H9 (cell line): ENCODE data around the gene NRBF2. TPM values are rescaled to one million over a fixed set of nuclear protein-coding genes. Genes with fewer than 3 reads are reported as not detected.

Source experiments
- DNase-seq: peaks from one replicate; pipeline ENCODE4 v3.0.0-alpha.2; 2017
- H2AFZ ChIP-seq: one replicate; pipeline ENCODE4 v1.6.1; 2013; ENCODE audit warnings: mild to moderate bottlenecking, low read length, control low read depth, moderate library complexity
- H2AK5ac ChIP-seq: 2 replicates; pipeline ENCODE4 v1.6.1; 2013; ENCODE audit warnings: low read length, control low read depth, mixed read lengths; ENCODE audit not compliant: insufficient read length
- H2BK120ac ChIP-seq: one replicate; pipeline ENCODE4 v1.6.1; 2013; ENCODE audit warnings: low read depth, mild to moderate bottlenecking, low read length, control low read depth, inconsistent platforms; ENCODE audit not compliant: poor library complexity, severe bottlenecking
- H2BK12ac ChIP-seq: 2 replicates; pipeline ENCODE4 v1.6.1; 2013; ENCODE audit warnings: low read length, control low read depth, mixed read lengths, low read depth; ENCODE audit not compliant: insufficient read length
- H2BK15ac ChIP-seq: 2 replicates; pipeline ENCODE4 v1.6.1; 2013; ENCODE audit warnings: low read depth, low read length, control low read depth
- H2BK20ac ChIP-seq: one replicate; pipeline ENCODE4 v1.6.1; 2013; ENCODE audit warnings: low read depth, mild to moderate bottlenecking, low read length, control low read depth, inconsistent platforms; ENCODE audit not compliant: poor library complexity, severe bottlenecking
- H2BK5ac ChIP-seq: 2 replicates; pipeline ENCODE4 v1.6.1; 2013; ENCODE audit warnings: low read length, control low read depth, mixed read lengths; ENCODE audit not compliant: insufficient read length
- H3K14ac ChIP-seq: 2 replicates; pipeline ENCODE4 v1.6.1; 2013; ENCODE audit warnings: low read length, control low read depth; ENCODE audit not compliant: insufficient read depth
- H3K18ac ChIP-seq: 2 replicates; pipeline ENCODE4 v1.6.1; 2013; ENCODE audit warnings: low read depth, mild to moderate bottlenecking, mixed read lengths, low read length, control low read depth; ENCODE audit not compliant: insufficient read length
- H3K23ac ChIP-seq: 2 replicates; pipeline ENCODE4 v1.6.1; 2013; ENCODE audit warnings: low read length, control low read depth, mixed read lengths, low read depth; ENCODE audit not compliant: insufficient read length
- H3K23me2 ChIP-seq: 2 replicates; pipeline ENCODE4 v1.6.1; 2013; ENCODE audit warnings: low read depth, mild to moderate bottlenecking, mixed read lengths, low read length, control low read depth; ENCODE audit not compliant: insufficient read length, poor library complexity, severe bottlenecking
- H3K27ac ChIP-seq: 2 replicates; pipeline ENCODE4 v1.5.1; 2013; ENCODE audit warnings: low read length, control low read depth, mixed read lengths, low read depth; ENCODE audit not compliant: insufficient read length
- H3K27me3 ChIP-seq: 2 replicates; pipeline ENCODE4 v1.6.1; 2013; ENCODE audit warnings: low read length, control low read depth, inconsistent platforms; ENCODE audit not compliant: insufficient read depth
- H3K4ac ChIP-seq: 2 replicates; pipeline ENCODE4 v1.6.1; 2013; ENCODE audit warnings: low read depth, mild to moderate bottlenecking, control low read depth, inconsistent platforms, low read length, moderate library complexity
- H3K4me1 ChIP-seq: 2 replicates; pipeline ENCODE4 v1.6.1; 2013; ENCODE audit warnings: low read length, control low read depth, inconsistent platforms; ENCODE audit not compliant: insufficient read depth
- H3K4me2 ChIP-seq: 2 replicates; pipeline ENCODE4 v1.6.1; 2013; ENCODE audit warnings: low read length, control low read depth, mixed read lengths; ENCODE audit not compliant: insufficient read length, insufficient read depth
- H3K56ac ChIP-seq: 2 replicates; pipeline ENCODE4 v1.6.1; 2013; ENCODE audit warnings: low read depth, mild to moderate bottlenecking, mixed read lengths, low read length, control low read depth; ENCODE audit not compliant: insufficient read length
- H3K79me1 ChIP-seq: 2 replicates; pipeline ENCODE4 v1.6.1; 2013; ENCODE audit warnings: low read depth, mild to moderate bottlenecking, moderate library complexity, low read length, control low read depth, inconsistent platforms; ENCODE audit not compliant: insufficient read depth, poor library complexity, severe bottlenecking
- H3K79me2 ChIP-seq: 2 replicates; pipeline ENCODE4 v1.6.1; 2013; ENCODE audit warnings: low read length, control low read depth, inconsistent platforms; ENCODE audit not compliant: insufficient read depth
- H3K9ac ChIP-seq: 2 replicates; pipeline ENCODE4 v1.6.1; 2013; ENCODE audit warnings: low read length, control low read depth, mixed read lengths; ENCODE audit not compliant: insufficient read length; ENCODE audit errors: extremely low read depth
- H3K9me3 ChIP-seq: one replicate; pipeline ENCODE4 v1.6.1; 2013; ENCODE audit warnings: low read depth, low read length, inconsistent platforms; ENCODE audit not compliant: control insufficient read depth
- H3T11ph ChIP-seq: one replicate; pipeline ENCODE4 v1.6.1; 2013; ENCODE audit warnings: mild to moderate bottlenecking, low read length, control low read depth, inconsistent platforms
- H4K20me1 ChIP-seq: one replicate; pipeline ENCODE4 v1.6.1; 2013; ENCODE audit not compliant: control insufficient read depth, insufficient read length, insufficient read depth
- H4K5ac ChIP-seq: 2 replicates; pipeline ENCODE4 v1.6.1; 2013; ENCODE audit warnings: low read depth, mild to moderate bottlenecking, mixed read lengths, low read length, control low read depth; ENCODE audit not compliant: insufficient read length
- H4K8ac ChIP-seq: replicated peaks from 2 replicates; pipeline ENCODE4 v1.6.1; 2013; ENCODE audit warnings: low read length, control low read depth, mixed read lengths, low read depth; ENCODE audit not compliant: insufficient read length
- H4K91ac ChIP-seq: 2 replicates; pipeline ENCODE4 v1.6.1; 2013; ENCODE audit warnings: low read depth, mild to moderate bottlenecking, moderate library complexity, mixed read lengths, low read length, control low read depth; ENCODE audit not compliant: insufficient read length
- H3K27ac Mint-ChIP-seq, 3 experiments: 2 replicates in 2 of 3; 3 replicates in 1 of 3; pipeline ENCODE4 v1.8.0; 2020 to 2021; ENCODE audit warnings: mixed read lengths in 3 of 3, mild to moderate bottlenecking in 1 of 3, moderate library complexity in 1 of 3
- H3K27me3 Mint-ChIP-seq: 2 replicates; pipeline ENCODE4 v1.8.0; 2021; ENCODE audit warnings: low read depth, mild to moderate bottlenecking, moderate library complexity, mixed read lengths
- H3K36me3 Mint-ChIP-seq, 3 experiments: 2 replicates in 2 of 3; 3 replicates in 1 of 3; pipeline ENCODE4 v1.8.0; 2020 to 2021; ENCODE audit warnings: low read depth in 3 of 3, mixed read lengths in 3 of 3; ENCODE audit not compliant: insufficient read depth in 1 of 3
- H3K4me1 Mint-ChIP-seq, 2 experiments: 2 replicates each; pipeline ENCODE4 v1.8.0; 2020; ENCODE audit warnings: mixed read lengths in 2 of 2
- H3K4me3 Mint-ChIP-seq, 2 experiments: 2 replicates in 1 of 2; 3 replicates in 1 of 2; pipeline ENCODE4 v1.8.0; 2020 to 2021; ENCODE audit warnings: mild to moderate bottlenecking in 2 of 2, mixed read lengths in 2 of 2, moderate library complexity in 1 of 2
- H3K9me3 Mint-ChIP-seq, 2 experiments: 2 replicates in 1 of 2; 3 replicates in 1 of 2; pipeline ENCODE4 v1.8.0; 2020; ENCODE audit warnings: mild to moderate bottlenecking in 2 of 2, mixed read lengths in 2 of 2, moderate library complexity in 1 of 2
- WGBS: extraction: QIAGEN DNeasy Blood & Tissue Kit; methylation state at CpG from one replicate; pipeline ENCODE4 v1.1.7; 2013; ENCODE audit warnings: missing lambda C conversion rate, low lambda C conversion rate, mixed read lengths; ENCODE audit not compliant: insufficient read length; ENCODE audit errors: extremely low coverage; 5-methylcytosine and 5-hydroxymethylcytosine counted together
- total RNA-seq: library from RNA; stranded (reverse); gene quantifications from 2 replicates; pipeline ENCODE4 v1.2.1, GENCODE V29; 2021
- TF ChIP-seq, protein P1 (sequence below): fragments of 200-600 bp; sonication (generic); conservative IDR thresholded peaks from 3 replicates; pipeline ENCODE4 v1.8.0; 2021; ENCODE audit warnings: antibody characterized with exemption, mild to moderate bottlenecking

Gene NRBF2
- total RNA-seq, 1 experiment from 2014 or later, result 30.1 TPM

DNA sequence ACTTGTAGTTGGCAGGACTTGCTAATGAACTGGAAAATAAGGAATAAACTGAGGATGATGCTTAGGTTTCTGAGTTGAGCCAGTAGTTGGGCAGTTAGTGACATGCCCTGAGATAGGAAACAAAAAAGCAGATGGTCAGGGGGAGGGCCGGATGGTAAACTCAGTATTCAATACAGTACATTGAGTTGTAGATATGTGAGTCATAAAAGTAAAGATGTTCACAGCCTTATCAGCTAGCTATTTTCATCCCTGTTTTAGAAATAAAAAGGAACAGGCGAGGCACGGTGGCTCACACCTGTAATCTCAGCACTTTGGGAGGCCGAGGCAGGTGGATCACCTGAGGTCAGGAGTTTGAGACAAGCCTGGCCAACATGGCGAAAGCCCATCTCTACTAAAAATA is 22.2 kb upstream of the NRBF2 start:
- H2BK12ac ChIP-seq, result no peak overlapping the region
- no peaks in the 10 kb centered on the region for H3K27me3 ChIP-seq
- peaks cover under 1% of the 10 kb centered on the region; the same call in 1 of the 2 replicates for H3K4me1 ChIP-seq
- Mint-ChIP-seq H3K4me3 (no peak overlapping the region), H3K36me3 (no peaks in the 10 kb centered on the region; a peak in 1 of 7 replicates), H3K27me3 (no peaks in the 10 kb centered on the region), H3K4me1 (peaks cover 10% of the 10 kb centered on the region in 2 experiments), H3K27ac (no peak overlapping the region), H3K9me3 (peaks cover 0 to 4% of the 10 kb centered on the region in 2 experiments; a peak in 2 of 5 replicates)
- H3K56ac ChIP-seq, result no peak overlapping the region
- no peak overlapping the region for H4K91ac ChIP-seq
- H3K9me3 ChIP-seq, result no peaks in the 10 kb centered on the region
- no peak overlapping the region for H4K5ac ChIP-seq
- H2AK5ac ChIP-seq, result no peak overlapping the region
- no peak overlapping the region for H3K4me2 ChIP-seq
- no peak overlapping the region for H4K8ac ChIP-seq
- H3T11ph ChIP-seq, result no peak overlapping the region
- H3K4ac ChIP-seq, result no peak overlapping the region
- no peak overlapping the region for H2BK15ac ChIP-seq
- TF ChIP-seq, protein P1, sequence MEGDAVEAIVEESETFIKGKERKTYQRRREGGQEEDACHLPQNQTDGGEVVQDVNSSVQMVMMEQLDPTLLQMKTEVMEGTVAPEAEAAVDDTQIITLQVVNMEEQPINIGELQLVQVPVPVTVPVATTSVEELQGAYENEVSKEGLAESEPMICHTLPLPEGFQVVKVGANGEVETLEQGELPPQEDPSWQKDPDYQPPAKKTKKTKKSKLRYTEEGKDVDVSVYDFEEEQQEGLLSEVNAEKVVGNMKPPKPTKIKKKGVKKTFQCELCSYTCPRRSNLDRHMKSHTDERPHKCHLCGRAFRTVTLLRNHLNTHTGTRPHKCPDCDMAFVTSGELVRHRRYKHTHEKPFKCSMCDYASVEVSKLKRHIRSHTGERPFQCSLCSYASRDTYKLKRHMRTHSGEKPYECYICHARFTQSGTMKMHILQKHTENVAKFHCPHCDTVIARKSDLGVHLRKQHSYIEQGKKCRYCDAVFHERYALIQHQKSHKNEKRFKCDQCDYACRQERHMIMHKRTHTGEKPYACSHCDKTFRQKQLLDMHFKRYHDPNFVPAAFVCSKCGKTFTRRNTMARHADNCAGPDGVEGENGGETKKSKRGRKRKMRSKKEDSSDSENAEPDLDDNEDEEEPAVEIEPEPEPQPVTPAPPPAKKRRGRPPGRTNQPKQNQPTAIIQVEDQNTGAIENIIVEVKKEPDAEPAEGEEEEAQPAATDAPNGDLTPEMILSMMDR, result no peak
- H4K20me1 ChIP-seq, result no peaks in the 10 kb centered on the region
- H3K23me2 ChIP-seq, result no peaks in the 10 kb centered on the region
- H2BK20ac ChIP-seq, result no peak overlapping the region
- H2AFZ ChIP-seq, result no peak overlapping the region
- H3K23ac ChIP-seq, result no peak overlapping the region
- H3K27ac ChIP-seq, result no peak overlapping the region
- WGBS, result no CpG with 5 or more reads among the region's 5 CpGs
- no peak overlapping the region for H2BK5ac ChIP-seq
- H3K18ac ChIP-seq, result no peak overlapping the region
- no peaks in the 10 kb centered on the region for H3K79me2 ChIP-seq
- H3K14ac ChIP-seq, result no peak overlapping the region
- H3K79me1 ChIP-seq, result no peaks in the 10 kb centered on the region
- no peak overlapping the region for H3K9ac ChIP-seq
- H2BK120ac ChIP-seq, result no peak overlapping the region
- DNase-seq, result no peak
